Astrocyte of the spinal cord (primary cell): ENCODE measurements around the gene PNCK.

Experiments
- DNase-seq: peaks from one replicate; pipeline ENCODE4 v3.0.0; 2011; ENCODE audit warnings: low read depth, low spot score
- H3K4me3 ChIP-seq: 2 replicates; pipeline ENCODE4 v1.5.1; 2011; ENCODE audit warnings: low read depth, mild to moderate bottlenecking, low read length, moderate library complexity
- in situ Hi-C: cut with HindIII; loops from 2 replicates; pipeline ENCODE4 v1.10.0; 2017; ENCODE audit warnings: low sequenced_read_pairs
- TF ChIP-seq, protein P1 (sequence below): IDR thresholded peaks from 2 replicates; pipeline ENCODE4 v1.5.1; 2012; ENCODE audit warnings: low read depth, mild to moderate bottlenecking, low read length, inconsistent platforms

The PNCK gene

DNA sequence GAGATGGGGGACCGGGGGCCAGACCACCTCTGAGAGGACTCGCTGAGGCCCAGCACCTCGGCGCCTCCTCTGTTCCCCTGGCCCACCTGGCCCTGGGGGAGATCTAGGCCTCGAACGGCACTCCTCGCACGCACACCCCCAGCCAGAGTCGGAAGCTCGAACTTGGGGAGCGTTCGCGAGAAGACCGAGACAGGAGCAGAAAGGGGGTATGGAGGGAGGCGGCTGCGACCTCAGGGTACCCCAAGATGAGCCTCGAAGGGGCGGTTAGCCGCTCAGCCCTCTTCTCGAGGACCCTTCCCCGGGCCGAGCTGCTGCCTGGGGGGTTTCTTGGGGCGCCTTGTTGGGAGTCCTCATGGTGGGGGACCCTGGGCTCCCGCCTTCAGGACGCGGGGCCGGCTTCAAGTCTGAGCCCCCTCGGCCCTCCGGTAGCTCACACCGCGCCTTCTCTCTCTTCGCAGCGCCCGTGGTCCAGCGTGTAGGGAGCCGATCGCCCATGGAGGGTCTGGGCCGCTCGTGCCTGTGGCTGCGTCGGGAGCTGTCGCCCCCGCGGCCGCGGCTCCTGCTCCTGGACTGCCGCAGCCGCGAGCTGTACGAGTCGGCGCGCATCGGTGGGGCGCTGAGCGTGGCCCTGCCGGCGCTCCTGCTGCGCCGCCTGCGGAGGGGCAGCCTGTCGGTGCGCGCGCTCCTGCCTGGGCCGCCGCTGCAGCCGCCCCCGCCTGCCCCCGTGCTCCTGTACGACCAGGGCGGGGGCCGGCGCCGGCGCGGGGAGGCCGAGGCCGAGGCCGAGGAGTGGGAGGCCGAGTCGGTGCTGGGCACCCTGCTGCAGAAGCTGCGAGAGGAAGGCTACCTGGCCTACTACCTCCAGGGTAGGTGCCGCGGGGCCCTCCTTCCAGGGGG, 25.9 kb downstream of the PNCK start:
- no peak for DNase-seq
- TF ChIP-seq, protein P1, sequence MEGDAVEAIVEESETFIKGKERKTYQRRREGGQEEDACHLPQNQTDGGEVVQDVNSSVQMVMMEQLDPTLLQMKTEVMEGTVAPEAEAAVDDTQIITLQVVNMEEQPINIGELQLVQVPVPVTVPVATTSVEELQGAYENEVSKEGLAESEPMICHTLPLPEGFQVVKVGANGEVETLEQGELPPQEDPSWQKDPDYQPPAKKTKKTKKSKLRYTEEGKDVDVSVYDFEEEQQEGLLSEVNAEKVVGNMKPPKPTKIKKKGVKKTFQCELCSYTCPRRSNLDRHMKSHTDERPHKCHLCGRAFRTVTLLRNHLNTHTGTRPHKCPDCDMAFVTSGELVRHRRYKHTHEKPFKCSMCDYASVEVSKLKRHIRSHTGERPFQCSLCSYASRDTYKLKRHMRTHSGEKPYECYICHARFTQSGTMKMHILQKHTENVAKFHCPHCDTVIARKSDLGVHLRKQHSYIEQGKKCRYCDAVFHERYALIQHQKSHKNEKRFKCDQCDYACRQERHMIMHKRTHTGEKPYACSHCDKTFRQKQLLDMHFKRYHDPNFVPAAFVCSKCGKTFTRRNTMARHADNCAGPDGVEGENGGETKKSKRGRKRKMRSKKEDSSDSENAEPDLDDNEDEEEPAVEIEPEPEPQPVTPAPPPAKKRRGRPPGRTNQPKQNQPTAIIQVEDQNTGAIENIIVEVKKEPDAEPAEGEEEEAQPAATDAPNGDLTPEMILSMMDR = no peak
- in situ Hi-C loops = no loop called here
- no peak overlapping the region for H3K4me3 ChIP-seq

DNA sequence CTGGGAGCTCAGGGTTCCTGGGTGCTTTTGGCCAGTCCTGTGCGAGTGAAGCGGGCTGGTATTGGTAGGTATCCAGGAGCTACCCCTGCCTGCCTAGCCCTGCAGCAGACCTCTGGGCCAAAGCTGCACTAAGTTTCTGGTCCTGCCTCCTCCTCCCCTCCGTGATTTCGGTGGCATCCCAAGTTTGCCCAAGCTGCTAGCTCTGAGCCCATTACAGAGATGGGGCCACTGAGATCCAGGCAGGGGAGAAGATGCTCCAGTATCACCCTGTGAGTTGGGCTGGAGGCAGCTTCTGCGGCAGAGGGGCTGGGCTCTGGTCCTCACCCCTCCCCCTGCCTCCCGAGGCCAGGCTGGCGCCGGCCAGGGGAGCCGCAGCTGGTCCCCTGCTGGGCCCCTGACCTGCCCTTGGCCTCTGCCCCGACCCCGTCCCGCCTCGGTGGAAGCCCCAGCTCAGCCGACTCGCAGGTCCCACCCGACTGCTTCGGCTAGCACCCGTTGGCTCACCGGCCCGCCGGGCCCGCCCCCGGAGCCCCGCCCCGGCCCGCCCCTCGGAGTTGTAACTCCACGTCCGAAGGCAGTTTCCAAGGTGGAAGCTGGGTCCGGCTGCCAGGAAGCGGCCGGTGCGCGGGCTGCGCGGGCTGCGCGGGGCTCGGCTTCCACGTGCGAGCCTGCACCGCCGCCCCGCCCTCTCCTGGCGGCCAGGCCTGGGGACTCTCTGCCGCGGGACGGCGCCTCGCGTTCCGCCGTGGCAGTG, 26.8 kb downstream of the PNCK start, which contains the start of gene DUSP9:
Gene DUSP9 (plus strand): TSS at position 584 of the 754 bp plus-strand sequence. CDS start 751 bp downstream, outside the sequence.
- no peak for DNase-seq
- H3K4me3 ChIP-seq = no peak within 1 kb of the TSS
- in situ Hi-C loops = no loop called here

DNA sequence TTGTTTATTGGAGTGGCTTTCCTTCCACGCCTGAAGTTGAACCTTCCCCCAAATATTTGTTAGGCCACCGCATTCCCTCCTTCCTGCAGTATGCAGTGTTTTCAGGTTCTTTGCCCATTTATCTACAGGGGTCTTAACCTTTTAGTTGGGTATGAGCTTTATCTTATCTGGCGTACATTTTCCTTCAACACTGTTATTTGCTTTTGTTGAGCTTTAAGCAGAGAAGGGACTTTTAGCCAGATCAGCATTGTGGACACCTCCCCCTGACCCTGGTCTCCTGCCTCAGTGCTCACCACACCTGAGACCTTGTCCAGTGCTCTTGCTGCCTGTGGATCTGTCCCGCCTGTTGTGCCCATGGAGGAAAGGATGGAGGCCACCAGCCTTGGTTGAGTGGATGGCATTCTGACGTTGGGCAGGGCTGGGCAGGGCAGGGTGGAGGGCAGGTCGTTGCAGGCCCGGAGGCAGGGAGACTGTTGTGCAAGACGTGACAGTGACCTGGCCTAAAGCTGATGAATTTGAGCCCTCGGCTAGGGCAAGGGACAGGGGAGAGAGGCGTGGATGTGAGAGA, 27.6 kb downstream of the PNCK start:
- in situ Hi-C loops = no loop called here
- TF ChIP-seq, protein P1 = no peak

More for the DNA sequence above, 26.8 kb downstream of the PNCK start, which contains the start of gene DUSP9:
- TF ChIP-seq, protein P1 = no peak

DNA sequence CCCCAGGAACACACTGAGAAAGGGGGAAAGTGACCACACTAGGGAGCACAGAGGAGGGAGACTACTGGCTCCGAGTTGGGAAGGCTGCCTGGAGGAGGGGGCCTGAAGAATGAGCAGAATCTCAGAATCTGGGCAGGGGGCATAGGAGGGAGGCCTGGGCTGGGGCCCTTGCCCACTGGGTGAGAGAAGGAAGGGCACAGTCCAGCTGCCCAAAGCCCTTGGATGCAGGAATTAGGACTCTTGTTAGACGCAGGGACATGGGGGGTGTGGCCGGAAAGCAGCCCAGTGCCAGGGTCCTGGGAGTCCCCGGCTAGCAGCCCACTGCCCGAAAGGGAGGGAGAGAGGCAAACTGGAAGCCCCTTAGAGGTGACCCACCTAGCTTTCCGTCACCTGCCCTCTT, 28.5 kb downstream of the PNCK start:
- in situ Hi-C loops = no loop called here
- TF ChIP-seq, protein P1 = no peak
- no peak overlapping the region for H3K4me3 ChIP-seq
- no peak for DNase-seq

More for the DNA sequence above, 27.6 kb downstream of the PNCK start:
- no peak for DNase-seq
- H3K4me3 ChIP-seq = no peak overlapping the region

DNA sequence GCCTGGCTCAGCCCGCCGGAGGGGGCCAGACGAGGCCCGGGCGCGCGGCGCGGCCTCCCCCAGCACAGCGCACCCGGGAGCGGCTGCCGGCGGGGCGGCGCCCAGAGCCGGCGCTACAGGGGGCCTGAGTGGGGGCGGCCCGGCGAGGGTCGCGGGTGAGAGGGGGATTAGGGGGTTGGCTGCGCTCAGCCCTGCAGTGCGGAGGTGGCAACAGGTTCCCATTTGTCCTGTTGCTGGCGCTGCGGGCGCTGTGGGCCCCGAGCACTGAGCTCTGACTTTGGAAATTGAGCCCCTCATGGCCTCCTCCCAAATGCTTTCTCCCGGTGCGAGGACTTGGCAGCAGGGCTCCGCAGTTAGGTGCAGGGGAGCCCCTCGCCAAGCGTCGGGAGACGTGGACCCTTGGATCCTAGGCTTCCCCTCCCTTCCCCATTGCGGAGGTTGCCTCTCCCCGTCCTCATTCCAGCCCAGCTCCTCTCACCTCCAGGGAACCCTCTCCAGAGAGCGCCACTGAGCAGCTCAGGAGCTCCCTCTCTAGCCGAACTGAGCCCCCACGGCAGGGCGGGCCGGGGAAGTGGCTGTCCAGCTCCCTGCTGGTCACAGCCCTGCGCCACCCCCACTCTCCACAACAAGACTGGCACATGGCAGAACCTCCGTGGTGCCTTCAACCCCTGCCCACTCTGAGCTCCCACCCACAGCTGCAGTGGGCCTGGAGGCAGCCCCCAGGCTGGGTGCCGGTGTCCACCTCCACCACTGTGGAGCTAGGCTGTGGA, 29.1 kb downstream of the PNCK start:
- no peak overlapping the region for H3K4me3 ChIP-seq
- TF ChIP-seq, protein P1 = no peak
- no peak for DNase-seq
- in situ Hi-C loops = no loop called here
